Lower leg skin (tissue), 4 donors: ENCODE data around the gene SMPX. TPM values are rescaled to one million over a fixed set of nuclear protein-coding genes. Genes with fewer than 3 reads are reported as not detected.

Experiments
- DNase-seq, 2 donors: peaks; one replicate each; pipeline ENCODE4 v3.0.0-alpha.2; 2019; ENCODE audit warnings: low spot score in 2 of 2
- H3K4me3 ChIP-seq: fragments of 200-600 bp; sonication (generic); 2 replicates; pipeline ENCODE4 v1.5.1; 2017; ENCODE audit warnings: mild to moderate bottlenecking, low read depth; ENCODE audit not compliant: poor library complexity, severe bottlenecking
- POLR2A ChIP-seq, 2 donors: fragments of 450-650 bp; IDR thresholded peaks; one replicate each; pipeline ENCODE4 v1.6.1; 2016 to 2017; ENCODE audit warnings: antibody characterized with exemption in 2 of 2, mild to moderate bottlenecking in 1 of 2, moderate library complexity in 1 of 2
- WGBS, 2 donors: methylation state at CpG; one replicate each; pipeline ENCODE4 v1.1.5; 2018; 5-methylcytosine and 5-hydroxymethylcytosine counted together
- intact Hi-C: fragments of 100-400 bp; cut with DNase I; formaldehyde crosslinking; loops from one replicate; pipeline ENCODE4 v1.15.0; 2023; ENCODE audit warnings: low total_unique reads
- total RNA-seq, 4 donors: library from RNA; depleted of rRNA; stranded (reverse); fragments of >200 nt; gene quantifications; one replicate each; pipeline ENCODE4 v1.1.0, GENCODE V29; 2016
- TF ChIP-seq, protein P1 (sequence below), 3 donors: fragments of 450-650 bp; IDR thresholded peaks; one replicate each; pipeline ENCODE4 v1.5.1; 2016; ENCODE audit warnings: antibody characterized with exemption in 3 of 3, mild to moderate bottlenecking in 3 of 3, moderate library complexity in 2 of 3

The SMPX gene
- total RNA-seq, 4 donors from 2014 or later: not detected

DNA sequence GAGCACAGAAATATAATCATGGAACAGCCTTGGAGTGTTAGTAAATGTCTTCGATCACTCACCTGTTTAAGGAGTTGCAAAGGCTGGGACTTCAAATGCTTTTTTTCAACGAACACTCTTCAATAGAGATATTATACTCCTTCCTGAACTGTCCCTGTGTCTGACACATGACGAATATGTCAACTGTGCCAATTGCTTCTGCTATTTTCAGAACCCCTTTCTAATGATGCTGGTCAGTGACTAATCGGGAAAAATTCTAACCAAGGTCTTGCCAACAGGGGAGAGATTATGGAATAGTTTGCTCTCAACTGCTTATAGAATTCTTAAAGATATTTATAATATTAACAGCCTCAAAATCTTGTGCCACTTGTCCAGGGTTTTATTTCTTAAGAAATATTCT, 91.2 kb downstream of the SMPX start:
- no peak overlapping the region for H3K4me3 ChIP-seq
- intact Hi-C loops: no loop called here
- TF ChIP-seq POLR2A (IDR thresholded peaks at IDR 0.05): no peak
- TF ChIP-seq, protein P1, sequence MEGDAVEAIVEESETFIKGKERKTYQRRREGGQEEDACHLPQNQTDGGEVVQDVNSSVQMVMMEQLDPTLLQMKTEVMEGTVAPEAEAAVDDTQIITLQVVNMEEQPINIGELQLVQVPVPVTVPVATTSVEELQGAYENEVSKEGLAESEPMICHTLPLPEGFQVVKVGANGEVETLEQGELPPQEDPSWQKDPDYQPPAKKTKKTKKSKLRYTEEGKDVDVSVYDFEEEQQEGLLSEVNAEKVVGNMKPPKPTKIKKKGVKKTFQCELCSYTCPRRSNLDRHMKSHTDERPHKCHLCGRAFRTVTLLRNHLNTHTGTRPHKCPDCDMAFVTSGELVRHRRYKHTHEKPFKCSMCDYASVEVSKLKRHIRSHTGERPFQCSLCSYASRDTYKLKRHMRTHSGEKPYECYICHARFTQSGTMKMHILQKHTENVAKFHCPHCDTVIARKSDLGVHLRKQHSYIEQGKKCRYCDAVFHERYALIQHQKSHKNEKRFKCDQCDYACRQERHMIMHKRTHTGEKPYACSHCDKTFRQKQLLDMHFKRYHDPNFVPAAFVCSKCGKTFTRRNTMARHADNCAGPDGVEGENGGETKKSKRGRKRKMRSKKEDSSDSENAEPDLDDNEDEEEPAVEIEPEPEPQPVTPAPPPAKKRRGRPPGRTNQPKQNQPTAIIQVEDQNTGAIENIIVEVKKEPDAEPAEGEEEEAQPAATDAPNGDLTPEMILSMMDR (IDR thresholded peaks at IDR 0.05): no peak
- WGBS, 2 donors: 62 to 74% methylated on average over 4 of the region's 4 CpGs
- no peak for DNase-seq

DNA sequence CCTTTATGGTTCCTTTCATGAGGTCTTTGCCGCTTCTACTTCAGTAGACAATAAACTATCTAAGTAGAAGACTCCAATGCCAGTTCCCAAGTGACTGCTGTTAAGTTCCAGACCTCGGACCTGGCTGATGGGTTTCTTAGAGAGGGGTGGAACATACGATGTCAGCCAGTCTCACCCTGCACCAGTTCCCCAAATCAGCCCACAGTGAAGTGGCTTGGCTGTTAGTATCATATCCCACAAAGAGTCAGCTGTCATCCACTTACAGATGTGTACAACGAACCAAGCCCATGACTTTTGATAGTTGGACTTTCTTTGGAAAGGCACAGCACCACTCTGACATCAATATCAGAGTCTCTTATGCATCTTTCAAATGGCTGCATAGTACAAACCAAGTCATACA, 91.7 kb downstream of the SMPX start:
- no peak for DNase-seq
- TF ChIP-seq, protein P1 (IDR thresholded peaks at IDR 0.05): no peak
- TF ChIP-seq POLR2A (IDR thresholded peaks at IDR 0.05): no peak
- WGBS, 2 donors: 75 to 92% methylated on average over 4 of the region's 4 CpGs
- intact Hi-C loops: no loop called here
- no peak overlapping the region for H3K4me3 ChIP-seq

DNA sequence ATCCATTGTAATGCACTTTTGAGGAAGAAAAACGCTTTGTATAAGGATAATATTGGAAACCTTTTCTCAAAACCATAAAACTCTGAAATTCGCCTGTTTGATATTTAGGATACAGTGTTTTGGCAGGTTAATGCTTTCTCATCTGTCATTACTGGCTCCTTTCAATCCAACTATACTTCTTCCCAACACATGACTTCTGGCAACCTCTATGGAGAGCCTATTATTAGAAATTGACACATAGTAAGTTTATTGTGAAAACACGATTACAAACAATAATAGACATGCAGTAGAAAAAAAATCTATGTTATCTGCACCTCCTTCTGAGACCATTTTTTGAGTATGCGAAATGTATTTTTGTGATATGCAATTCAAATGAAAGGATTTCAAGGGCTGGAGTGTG, 95.2 kb downstream of the SMPX start:
- 59 to 66% methylated on average over 4 of the region's 4 CpGs for WGBS, 2 donors
- H3K4me3 ChIP-seq: no peak overlapping the region
- intact Hi-C loops: no loop called here
- no peak for DNase-seq
- no peak for TF ChIP-seq POLR2A (IDR thresholded peaks at IDR 0.05)
- TF ChIP-seq, protein P1 (IDR thresholded peaks at IDR 0.05): no peak

DNA sequence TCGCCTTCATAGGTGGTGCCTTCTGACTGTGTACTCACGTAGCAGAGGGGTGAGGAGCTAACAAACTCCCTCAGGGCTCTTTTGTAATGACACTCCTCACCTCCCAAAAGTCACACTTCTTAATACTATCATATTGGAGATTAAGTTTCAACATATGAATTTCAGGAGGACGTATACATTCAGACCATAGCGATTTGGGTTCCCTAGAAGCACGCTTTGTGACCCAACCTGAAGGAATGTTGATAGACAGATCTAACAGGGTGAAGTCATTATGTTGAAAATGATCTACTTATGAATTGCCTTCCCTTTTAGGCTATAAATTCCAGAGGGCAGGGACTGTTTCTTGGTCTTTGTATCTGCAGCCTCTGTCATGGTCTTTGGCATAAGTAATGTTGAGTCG, 96.6 kb downstream of the SMPX start:
- H3K4me3 ChIP-seq: no peak overlapping the region
- no peak for DNase-seq
- 64 to 69% methylated on average over 6 of the region's 6 CpGs for WGBS, 2 donors
- intact Hi-C loops: no loop called here
- TF ChIP-seq, protein P1 (IDR thresholded peaks at IDR 0.05): no peak
- no peak for TF ChIP-seq POLR2A (IDR thresholded peaks at IDR 0.05)

DNA sequence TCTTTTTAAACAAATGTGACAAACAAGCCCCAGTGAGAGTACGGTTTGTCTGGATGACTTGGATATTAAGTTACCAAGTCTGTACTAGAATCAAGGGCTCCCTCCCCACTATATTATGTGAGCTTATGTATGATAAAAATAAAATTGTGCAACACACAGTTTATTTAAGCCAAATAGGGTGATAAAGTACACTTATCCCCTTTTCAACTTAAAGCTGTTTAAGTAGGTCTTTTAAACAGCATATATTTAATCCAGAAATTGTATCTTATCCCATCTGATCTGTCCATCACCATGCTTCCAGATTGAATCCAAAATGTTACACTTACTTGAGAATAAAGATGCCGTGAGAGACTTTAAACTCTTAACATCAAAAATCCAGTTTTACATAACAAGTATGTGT, 97.8 kb downstream of the SMPX start:
- H3K4me3 ChIP-seq: no peak overlapping the region
- no peak for DNase-seq
- intact Hi-C loops: no loop called here
- TF ChIP-seq POLR2A (IDR thresholded peaks at IDR 0.05): no peak
- TF ChIP-seq, protein P1 (IDR thresholded peaks at IDR 0.05): no peak
- WGBS, 2 donors: 86 to 92% methylated on average over 2 of the region's 2 CpGs

DNA sequence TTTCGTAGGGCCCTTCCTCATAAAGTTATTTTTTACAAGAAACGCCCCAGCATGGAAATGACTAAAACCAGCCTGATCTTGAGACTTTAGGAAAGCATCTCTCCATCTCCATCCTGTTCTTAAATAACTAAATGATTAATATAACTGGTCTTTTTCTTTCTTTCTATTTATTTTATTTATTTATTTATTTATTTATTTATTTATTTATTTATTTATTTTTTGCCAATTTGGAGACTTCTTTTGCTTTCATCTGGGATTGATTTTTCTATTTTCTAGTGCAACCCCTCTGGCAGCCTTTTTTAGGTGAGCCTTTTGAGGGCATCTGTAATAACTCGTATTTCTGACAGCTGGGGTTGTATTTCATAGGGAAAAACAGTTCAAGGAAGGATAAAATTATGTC, 98.6 kb downstream of the SMPX start:
- no peak for DNase-seq
- TF ChIP-seq, protein P1 (IDR thresholded peaks at IDR 0.05): no peak
- TF ChIP-seq POLR2A (IDR thresholded peaks at IDR 0.05): no peak
- no peak overlapping the region for H3K4me3 ChIP-seq
- intact Hi-C loops: no loop called here
- 65 to 78% methylated on average over 3 of the region's 3 CpGs for WGBS, 2 donors
